HepG2 (cell line): ENCODE data around the gene MICB. TPM values are rescaled to one million over a fixed set of nuclear protein-coding genes. Genes with fewer than 3 reads are reported as not detected.

Experiments used
- ATAC-seq: fragments of 200-7000 bp; cut with Tn5 transposase; 3 replicates; pipeline ENCODE4 v1.9.1; 2020; ENCODE audit warnings: mild to moderate bottlenecking, moderate library complexity
- BruUV-seq: library from RNA; stranded (reverse); fragments of 400-500 nt; replicated peaks from 2 replicates; lab custom pipeline; 2021; lab: Mats Ljungman, UMichigan
- CTCF ChIA-PET: fragments of 300-600 bp; formaldehyde crosslinking; extraction: SDS; loops from one replicate; lab custom pipeline; 2021; ENCODE audit warnings: low total read pairs, inconsistent platforms, low intra/inter-chr PET ratio; lab: Yijun Ruan, JAX
- POLR2A ChIA-PET: fragments of 350-600 bp; sonication (Branson Sonifier 250); formaldehyde crosslinking; loops from one replicate; lab custom pipeline; 2020; ENCODE audit warnings: antibody characterized with exemption, inconsistent platforms; lab: Yijun Ruan, JAX
- DNase-seq: peaks from one replicate; pipeline ENCODE4 v3.0.0-alpha.2; 2015; ENCODE audit warnings: low spot score
- FAIRE-seq: peaks from 3 replicates; lab custom pipeline; 2011; peaks lifted over from hg19 to GRCh38; lab: Jason Lieb, UNC
- H2AFZ ChIP-seq: one replicate; pipeline ENCODE4 v1.6.1; 2011; ENCODE audit warnings: low read length, inconsistent platforms
- H3K27ac ChIP-seq: fragments of 300-600 bp; 3 replicates; pipeline ENCODE4 v1.8.0; 2011; ENCODE audit warnings: mixed run types, mild to moderate bottlenecking, mixed read lengths, low read length, inconsistent platforms; ENCODE audit not compliant: insufficient read depth; ENCODE audit errors: extremely low read length
- H3K27me3 ChIP-seq, 2 experiments: fragments of 200-600 bp in 1 of 2; 2 replicates in 1 of 2; 3 replicates in 1 of 2; pipeline versions ENCODE4 v1.6.0 to v1.8.0; 2011; ENCODE audit warnings: low read length in 2 of 2, mild to moderate bottlenecking in 2 of 2, moderate library complexity in 2 of 2, inconsistent platforms in 1 of 2; ENCODE audit not compliant: insufficient read depth in 2 of 2, control insufficient read depth in 1 of 2
- H3K36me3 ChIP-seq, 2 experiments: fragments of 200-600 bp in 1 of 2; replicated peaks in 1 of 2; 2 replicates in 1 of 2; 3 replicates in 1 of 2; pipeline versions ENCODE4 v1.5.1 to v1.8.0; 2011; ENCODE audit warnings: low read length in 2 of 2, inconsistent platforms in 1 of 2; ENCODE audit not compliant: insufficient read depth in 2 of 2, control insufficient read depth in 1 of 2
- H3K4me1 ChIP-seq: 2 replicates; pipeline ENCODE4 v1.5.1; 2012; ENCODE audit warnings: low read length, inconsistent platforms; ENCODE audit not compliant: insufficient read depth
- H3K4me2 ChIP-seq: 2 replicates; pipeline ENCODE4 v1.6.0; 2011; ENCODE audit warnings: low read depth, low read length, inconsistent platforms
- H3K4me3 ChIP-seq, 3 experiments: fragments of 200-600 bp in 1 of 3; sonication (generic), shearing (Covaris generic) in 1 of 3; replicated peaks in 1 of 3; 2 replicates each; pipeline ENCODE4 v1.5.1; 2011 to 2016; ENCODE audit warnings: low read length in 3 of 3, inconsistent platforms in 2 of 3, low read depth in 2 of 3, mild to moderate bottlenecking in 2 of 3, control low read depth in 1 of 3, mixed read lengths in 1 of 3; ENCODE audit not compliant: insufficient read depth in 1 of 3
- H3K79me2 ChIP-seq: one replicate; pipeline ENCODE4 v1.6.1; 2011; ENCODE audit warnings: low read length, inconsistent platforms; ENCODE audit not compliant: insufficient read depth
- H3K9ac ChIP-seq: 2 replicates; pipeline ENCODE4 v1.6.0; 2011; ENCODE audit warnings: mild to moderate bottlenecking, low read depth, low read length, inconsistent platforms; ENCODE audit not compliant: insufficient read depth
- H3K9me3 ChIP-seq: 2 replicates; pipeline ENCODE4 v1.5.1; 2012; ENCODE audit warnings: mild to moderate bottlenecking, low read length
- H4K20me1 ChIP-seq: 2 replicates; pipeline ENCODE4 v1.6.0; 2011; ENCODE audit warnings: inconsistent platforms, mild to moderate bottlenecking, low read length, moderate library complexity; ENCODE audit not compliant: insufficient read depth
- WGBS: methylation state at CpG from one replicate; pipeline ENCODE4 v1.1.6; 2017; ENCODE audit warnings: low lambda C conversion rate; 5-methylcytosine and 5-hydroxymethylcytosine counted together
- in situ Hi-C: cut with HindIII; loops from 2 replicates; pipeline ENCODE4 v1.10.0; 2017; ENCODE audit warnings: low pct_unique_long_range_greater_than_20kb; ENCODE audit not compliant: extremely low pct_ligation_motif_present
- intact Hi-C: fragments of 100-400 bp; cut with micrococcal nuclease; formaldehyde crosslinking; loops from one replicate; pipeline ENCODE4 v1.10.0; 2022; ENCODE audit not compliant: unreplicated experiment
- polyA plus RNA-seq, 8 experiments: library from polyadenylated mRNA; depleted of rRNA in 3 of 8; stranded (reverse) in 7 of 8; unstranded in 1 of 8; fragments of >200 nt; fragmentation: Illumina TruSeq in 4 of 8; extraction: Trizol in 4 of 8; gene quantifications; 2 replicates each; pipeline versions ENCODE4 v1.2.1 to v1.2.3, GENCODE V29; 2011 to 2016; ENCODE audit warnings: low read depth in 4 of 8, missing spikeins in 1 of 8, mixed read lengths in 1 of 8; ENCODE audit not compliant: insufficient read depth in 1 of 8
- total RNA-seq, 5 experiments: library from RNA; depleted of rRNA; stranded (reverse); fragments of >200 nt; fragmentation: Illumina TruSeq; extraction: Trizol; gene quantifications; 2 replicates each; pipeline ENCODE4 v1.2.3, GENCODE V29; 2016; ENCODE audit warnings: low read depth in 1 of 5
- TF ChIP-seq, protein P1 (sequence below), 2 experiments: fragments of 450-650 bp in 1 of 2; sonication (generic) in 1 of 2; formaldehyde crosslinking in 1 of 2; IDR thresholded peaks; 2 replicates each; pipeline versions ENCODE4 v1.6.1 to v1.8.0; 2016 to 2022; ENCODE audit warnings: antibody characterized with exemption in 1 of 2, mild to moderate bottlenecking in 1 of 2, missing genetic modification reagents in 1 of 2
- TF ChIP-seq, protein P2 (sequence below): sonication (generic); formaldehyde crosslinking; IDR thresholded peaks from 2 replicates; pipeline ENCODE4 v1.4.0; 2020; ENCODE audit warnings: missing genetic modification reagents, borderline replicate concordance
- TF ChIP-seq, protein P3 (sequence below): sonication (generic); formaldehyde crosslinking; IDR thresholded peaks from 2 replicates; pipeline ENCODE4 v1.5.1; 2020; ENCODE audit warnings: missing genetic modification reagents, mild to moderate bottlenecking, borderline replicate concordance

The MICB gene
- total and polyA plus RNA-seq, 2 of the 13 experiments (the other 11 are each of a cell fraction or from before 2014, with no cell fraction given): 12.5 to 12.8 TPM

DNA sequence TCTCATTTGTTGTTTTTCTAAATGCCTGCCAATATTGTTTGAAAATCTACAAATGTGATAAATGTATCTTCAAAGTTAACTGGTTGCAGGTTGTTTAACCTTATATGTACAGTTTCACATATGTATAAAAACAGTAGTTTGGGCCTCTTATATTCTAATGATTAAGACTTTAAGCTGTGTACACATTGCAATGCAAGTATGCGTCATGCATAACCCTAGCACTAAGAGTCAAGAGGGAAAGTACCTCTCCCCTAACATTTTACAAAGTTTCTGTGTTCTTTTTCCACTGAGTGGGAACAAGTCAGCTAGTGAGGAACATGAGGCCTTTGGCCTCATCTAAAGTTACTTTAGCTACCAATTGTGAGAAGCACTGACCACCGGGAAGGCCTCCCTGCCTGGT, 25.7 kb upstream of the MICB start:
- WGBS: 23% methylated on average over 2 of the region's 2 CpGs
- BruUV-seq: no TSS peak
- H3K27me3 ChIP-seq: peaks cover 7 to 44% of the 10 kb centered on the region in 2 experiments; a peak in 4 of 5 replicates
- no peak overlapping the region for H3K4me3 ChIP-seq
- intact Hi-C loops: no loop called here
- no peak overlapping the region for H3K27ac ChIP-seq
- FAIRE-seq (no peak), ATAC-seq (no peak), DNase-seq (no peak)
- no peaks in the 10 kb centered on the region for H3K36me3 ChIP-seq
- CTCF ChIA-PET: no interaction called here
- in situ Hi-C loops: no loop called here
- H2AFZ ChIP-seq: no peak overlapping the region
- H4K20me1 ChIP-seq: no peaks in the 10 kb centered on the region
- no peaks in the 10 kb centered on the region for H3K9me3 ChIP-seq
- no peaks in the 10 kb centered on the region for H3K79me2 ChIP-seq
- no peak overlapping the region for H3K4me2 ChIP-seq
- no peak overlapping the region for H3K9ac ChIP-seq
- no peaks in the 10 kb centered on the region for H3K4me1 ChIP-seq
- POLR2A ChIA-PET: interaction anchor here (1.7 kb wide), 1 partner anchor 10 kb away, joined by 3 read pairs; no protein-coding TSS in a partner anchor
- TF ChIP-seq, protein P1, sequence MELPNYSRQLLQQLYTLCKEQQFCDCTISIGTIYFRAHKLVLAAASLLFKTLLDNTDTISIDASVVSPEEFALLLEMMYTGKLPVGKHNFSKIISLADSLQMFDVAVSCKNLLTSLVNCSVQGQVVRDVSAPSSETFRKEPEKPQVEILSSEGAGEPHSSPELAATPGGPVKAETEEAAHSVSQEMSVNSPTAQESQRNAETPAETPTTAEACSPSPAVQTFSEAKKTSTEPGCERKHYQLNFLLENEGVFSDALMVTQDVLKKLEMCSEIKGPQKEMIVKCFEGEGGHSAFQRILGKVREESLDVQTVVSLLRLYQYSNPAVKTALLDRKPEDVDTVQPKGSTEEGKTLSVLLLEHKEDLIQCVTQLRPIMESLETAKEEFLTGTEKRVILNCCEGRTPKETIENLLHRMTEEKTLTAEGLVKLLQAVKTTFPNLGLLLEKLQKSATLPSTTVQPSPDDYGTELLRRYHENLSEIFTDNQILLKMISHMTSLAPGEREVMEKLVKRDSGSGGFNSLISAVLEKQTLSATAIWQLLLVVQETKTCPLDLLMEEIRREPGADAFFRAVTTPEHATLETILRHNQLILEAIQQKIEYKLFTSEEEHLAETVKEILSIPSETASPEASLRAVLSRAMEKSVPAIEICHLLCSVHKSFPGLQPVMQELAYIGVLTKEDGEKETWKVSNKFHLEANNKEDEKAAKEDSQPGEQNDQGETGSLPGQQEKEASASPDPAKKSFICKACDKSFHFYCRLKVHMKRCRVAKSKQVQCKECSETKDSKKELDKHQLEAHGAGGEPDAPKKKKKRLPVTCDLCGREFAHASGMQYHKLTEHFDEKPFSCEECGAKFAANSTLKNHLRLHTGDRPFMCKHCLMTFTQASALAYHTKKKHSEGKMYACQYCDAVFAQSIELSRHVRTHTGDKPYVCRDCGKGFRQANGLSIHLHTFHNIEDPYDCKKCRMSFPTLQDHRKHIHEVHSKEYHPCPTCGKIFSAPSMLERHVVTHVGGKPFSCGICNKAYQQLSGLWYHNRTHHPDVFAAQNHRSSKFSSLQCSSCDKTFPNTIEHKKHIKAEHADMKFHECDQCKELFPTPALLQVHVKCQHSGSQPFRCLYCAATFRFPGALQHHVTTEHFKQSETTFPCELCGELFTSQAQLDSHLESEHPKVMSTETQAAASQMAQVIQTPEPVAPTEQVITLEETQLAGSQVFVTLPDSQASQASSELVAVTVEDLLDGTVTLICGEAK (IDR thresholded peaks at IDR 0.05): no peak
- TF ChIP-seq, protein P1 (CRISPR knock-in tag; IDR thresholded peaks at IDR 0.05): no peak
- TF ChIP-seq, protein P2, sequence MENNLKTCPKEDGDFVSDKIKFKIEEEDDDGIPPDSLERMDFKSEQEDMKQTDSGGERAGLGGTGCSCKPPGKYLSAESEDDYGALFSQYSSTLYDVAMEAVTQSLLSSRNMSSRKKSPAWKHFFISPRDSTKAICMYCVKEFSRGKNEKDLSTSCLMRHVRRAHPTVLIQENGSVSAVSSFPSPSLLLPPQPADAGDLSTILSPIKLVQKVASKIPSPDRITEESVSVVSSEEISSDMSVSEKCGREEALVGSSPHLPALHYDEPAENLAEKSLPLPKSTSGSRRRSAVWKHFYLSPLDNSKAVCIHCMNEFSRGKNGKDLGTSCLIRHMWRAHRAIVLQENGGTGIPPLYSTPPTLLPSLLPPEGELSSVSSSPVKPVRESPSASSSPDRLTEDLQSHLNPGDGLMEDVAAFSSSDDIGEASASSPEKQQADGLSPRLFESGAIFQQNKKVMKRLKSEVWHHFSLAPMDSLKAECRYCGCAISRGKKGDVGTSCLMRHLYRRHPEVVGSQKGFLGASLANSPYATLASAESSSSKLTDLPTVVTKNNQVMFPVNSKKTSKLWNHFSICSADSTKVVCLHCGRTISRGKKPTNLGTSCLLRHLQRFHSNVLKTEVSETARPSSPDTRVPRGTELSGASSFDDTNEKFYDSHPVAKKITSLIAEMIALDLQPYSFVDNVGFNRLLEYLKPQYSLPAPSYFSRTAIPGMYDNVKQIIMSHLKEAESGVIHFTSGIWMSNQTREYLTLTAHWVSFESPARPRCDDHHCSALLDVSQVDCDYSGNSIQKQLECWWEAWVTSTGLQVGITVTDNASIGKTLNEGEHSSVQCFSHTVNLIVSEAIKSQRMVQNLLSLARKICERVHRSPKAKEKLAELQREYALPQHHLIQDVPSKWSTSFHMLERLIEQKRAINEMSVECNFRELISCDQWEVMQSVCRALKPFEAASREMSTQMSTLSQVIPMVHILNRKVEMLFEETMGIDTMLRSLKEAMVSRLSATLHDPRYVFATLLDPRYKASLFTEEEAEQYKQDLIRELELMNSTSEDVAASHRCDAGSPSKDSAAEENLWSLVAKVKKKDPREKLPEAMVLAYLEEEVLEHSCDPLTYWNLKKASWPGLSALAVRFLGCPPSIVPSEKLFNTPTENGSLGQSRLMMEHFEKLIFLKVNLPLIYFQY (CRISPR knock-in tag): no peak
- TF ChIP-seq, protein P3, sequence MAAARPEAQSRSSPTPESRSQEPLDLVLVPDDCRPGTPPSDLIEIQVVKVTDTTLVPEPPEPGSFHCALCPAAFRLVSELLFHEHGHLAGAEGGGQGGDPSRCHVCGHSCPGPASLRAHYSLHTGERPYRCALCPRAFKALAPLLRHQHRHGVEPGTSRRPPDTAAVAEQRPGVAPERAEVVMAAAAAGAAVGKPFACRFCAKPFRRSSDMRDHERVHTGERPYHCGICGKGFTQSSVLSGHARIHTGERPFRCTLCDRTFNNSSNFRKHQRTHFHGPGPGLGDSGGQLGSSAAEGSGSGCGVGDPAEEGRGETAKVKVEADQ (CRISPR knock-in tag): no peak
